K562 (cell line): ENCODE data around the gene CA7. TPM values are rescaled to one million over a fixed set of nuclear protein-coding genes. Genes with fewer than 3 reads are reported as not detected.
A peak's percentile ranks its signal among the peaks of the same experiment; 100 is the strongest.

Experiments
- ADNP ChIP-seq: fragments of 200-800 bp; sonication (Bioruptor generic); IDR thresholded peaks from 2 replicates; pipeline ENCODE4 v1.6.1; 2016; ENCODE audit warnings: missing genetic modification characterization, missing compliant biosample characterization
- ATF7 ChIP-seq: fragments of 450-650 bp; IDR thresholded peaks from 2 replicates; pipeline ENCODE4 v1.7.1; 2014; ENCODE audit warnings: mild to moderate bottlenecking, moderate library complexity
- CAMTA2 ChIP-seq: fragments of 250-450 bp; sonication (Bioruptor Pico); conservative IDR thresholded peaks from 2 replicates; pipeline ENCODE4 v1.5.1; 2022
- CBFA2T2 ChIP-seq: fragments of 450-650 bp; conservative IDR thresholded peaks from 2 replicates; pipeline ENCODE4 v1.6.1; 2017; ENCODE audit warnings: mild to moderate bottlenecking
- CHCHD3 ChIP-seq: fragments of 250-450 bp; sonication (Bioruptor Pico); IDR thresholded peaks from 2 replicates; pipeline ENCODE4 v2.1.2; 2022; ENCODE audit warnings: mild to moderate bottlenecking
- ETV5 ChIP-seq: sonication (generic); formaldehyde crosslinking; IDR thresholded peaks from 2 replicates; pipeline ENCODE4 v1.4.0; 2020; ENCODE audit warnings: low read depth, mild to moderate bottlenecking, missing genetic modification reagents
- FOXJ2 ChIP-seq: fragments of 200-800 bp; sonication (Bioruptor generic); IDR thresholded peaks from 2 replicates; pipeline ENCODE4 v1.6.1; 2016; ENCODE audit warnings: missing genetic modification characterization, missing compliant biosample characterization
- HNRNPH1 ChIP-seq: fragments of 200-400 bp; formaldehyde crosslinking; optimal IDR thresholded peaks from 2 replicates; pipeline ENCODE3; 2017; ENCODE audit warnings: low read depth, mild to moderate bottlenecking, low read length, moderate library complexity
- JUN ChIP-seq, 2 experiments: sonication (generic) in 1 of 2; formaldehyde crosslinking in 1 of 2; IDR thresholded peaks; 2 replicates each; pipeline versions ENCODE4 v1.6.1 to v1.8.0; 2012 to 2022; ENCODE audit warnings: borderline replicate concordance in 2 of 2, mild to moderate bottlenecking in 2 of 2, improper control_type of control experiment in 1 of 2, low read depth in 1 of 2, low read length in 1 of 2, missing genetic modification reagents in 1 of 2
- PTTG1 ChIP-seq: fragments of 450-650 bp; IDR thresholded peaks from 2 replicates; pipeline ENCODE4 v1.6.1; 2016; ENCODE audit warnings: low read depth, mild to moderate bottlenecking, missing genetic modification characterization, missing compliant biosample characterization
- SMAD3 ChIP-seq: fragments of 450-650 bp; formaldehyde crosslinking; conservative IDR thresholded peaks from 2 replicates; pipeline ENCODE4 v1.4.0; 2020; ENCODE audit warnings: mild to moderate bottlenecking
- TRIM28 ChIP-seq: fragments of 450-650 bp; IDR thresholded peaks from 2 replicates; pipeline ENCODE4 v1.6.1; 2017
- ZFP30 ChIP-seq: fragments of 250-450 bp; sonication (Bioruptor Pico); IDR thresholded peaks from 2 replicates; pipeline ENCODE4 v1.8.0; 2022; ENCODE audit warnings: moderate library complexity, mild to moderate bottlenecking, inconsistent platforms, borderline replicate concordance
- ZNF280B ChIP-seq: fragments of 250-450 bp; sonication (Bioruptor Pico); IDR thresholded peaks from 2 replicates; pipeline ENCODE4 v1.5.1; 2021; ENCODE audit warnings: mild to moderate bottlenecking
- ZNF316 ChIP-seq: fragments of 450-650 bp; IDR thresholded peaks from 2 replicates; pipeline ENCODE4 v1.6.1; 2016
- ZNF444 ChIP-seq: fragments of 250-450 bp; sonication (Bioruptor Pico); IDR thresholded peaks from 2 replicates; pipeline ENCODE4 v1.4.0; 2020; ENCODE audit warnings: mild to moderate bottlenecking, moderate library complexity
- ZNF518B ChIP-seq: fragments of 250-450 bp; sonication (Bioruptor Pico); IDR thresholded peaks from 2 replicates; pipeline ENCODE4 v1.5.0; 2021; ENCODE audit warnings: mild to moderate bottlenecking, moderate library complexity
- polyA plus RNA-seq, 8 experiments: library from polyadenylated mRNA; depleted of rRNA in 4 of 8; stranded (reverse) in 5 of 8; unstranded in 3 of 8; fragments of >200 nt; fragmentation: Nextera tagmentation in 2 of 8; fragmentation: Illumina TruSeq in 1 of 8; extraction: Ambion mirVana in 2 of 8; extraction: Trizol in 1 of 8; gene quantifications; 2 replicates each; pipeline versions ENCODE4 v1.2.1 to v1.2.3, GENCODE V29; 2011 to 2014; ENCODE audit warnings: inconsistent platforms in 1 of 8, missing spikeins in 1 of 8
- total RNA-seq, 7 experiments: library from RNA; depleted of rRNA in 6 of 7; stranded (reverse); fragments of >200 nt in 6 of 7; fragmentation: Illumina TruSeq in 2 of 7; extraction: Trizol in 2 of 7; gene quantifications; 2 replicates each; pipeline versions ENCODE4 v1.2.1 to v1.2.3, GENCODE V29; 2011 to 2021; ENCODE audit warnings: low replicate concordance in 1 of 7
- TF ChIP-seq, protein P1 (sequence below): sonication (generic); formaldehyde crosslinking; IDR thresholded peaks from 2 replicates; pipeline ENCODE4 v1.8.1; 2022; ENCODE audit warnings: missing genetic modification reagents
- TF ChIP-seq, protein P2 (sequence below): fragments of 200-400 bp; formaldehyde crosslinking; IDR thresholded peaks from 2 replicates; pipeline ENCODE4 v1.6.1; 2017; ENCODE audit warnings: mild to moderate bottlenecking, low read depth, low read length, moderate library complexity
- TF ChIP-seq, protein P3 (sequence below): sonication (generic); formaldehyde crosslinking; IDR thresholded peaks from 2 replicates; pipeline ENCODE4 v1.8.0; 2022; ENCODE audit warnings: mild to moderate bottlenecking, missing genetic modification reagents

CA7 gene
- total and polyA plus RNA-seq, 9 of the 15 experiments (the other 6 are each of a cell fraction or from before 2014, with no cell fraction given), result 0.03 to 0.07 (median 0.05) TPM; not detected in 5

- TF ChIP-seq CBFA2T2, result no peak
- no peak for TF ChIP-seq ZNF280B (CRISPR knock-in tag)
- TF ChIP-seq, protein P1, sequence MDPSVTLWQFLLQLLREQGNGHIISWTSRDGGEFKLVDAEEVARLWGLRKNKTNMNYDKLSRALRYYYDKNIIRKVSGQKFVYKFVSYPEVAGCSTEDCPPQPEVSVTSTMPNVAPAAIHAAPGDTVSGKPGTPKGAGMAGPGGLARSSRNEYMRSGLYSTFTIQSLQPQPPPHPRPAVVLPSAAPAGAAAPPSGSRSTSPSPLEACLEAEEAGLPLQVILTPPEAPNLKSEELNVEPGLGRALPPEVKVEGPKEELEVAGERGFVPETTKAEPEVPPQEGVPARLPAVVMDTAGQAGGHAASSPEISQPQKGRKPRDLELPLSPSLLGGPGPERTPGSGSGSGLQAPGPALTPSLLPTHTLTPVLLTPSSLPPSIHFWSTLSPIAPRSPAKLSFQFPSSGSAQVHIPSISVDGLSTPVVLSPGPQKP, result no peak
- no peak for TF ChIP-seq TRIM28
- no peak for TF ChIP-seq JUN (IDR thresholded peaks at IDR 0.05; ENCODE audit: borderline replicate concordance, low read depth, low read length)
- TF ChIP-seq JUN (CRISPR knock-in tag; IDR thresholded peaks at IDR 0.05; ENCODE audit: borderline replicate concordance), result no peak
- no peak for TF ChIP-seq CAMTA2 (CRISPR knock-in tag)
- TF ChIP-seq CHCHD3, result no peak
- no peak for TF ChIP-seq ATF7
- TF ChIP-seq PTTG1 (tag), result peak; percentile 84; the same call in 1 of the 2 replicates
- no peak for TF ChIP-seq ZNF316
- TF ChIP-seq SMAD3 (CRISPR knock-in tag), result no peak
- TF ChIP-seq ZFP30 (CRISPR knock-in tag), result no peak
- TF ChIP-seq ZNF444 (CRISPR knock-in tag), result no peak
- no peak for TF ChIP-seq ZNF518B (CRISPR knock-in tag)
- TF ChIP-seq FOXJ2 (tag), result 0 out of 2 replicates have a peak, but pooled peaks have one; percentile 86
- TF ChIP-seq, protein P2, sequence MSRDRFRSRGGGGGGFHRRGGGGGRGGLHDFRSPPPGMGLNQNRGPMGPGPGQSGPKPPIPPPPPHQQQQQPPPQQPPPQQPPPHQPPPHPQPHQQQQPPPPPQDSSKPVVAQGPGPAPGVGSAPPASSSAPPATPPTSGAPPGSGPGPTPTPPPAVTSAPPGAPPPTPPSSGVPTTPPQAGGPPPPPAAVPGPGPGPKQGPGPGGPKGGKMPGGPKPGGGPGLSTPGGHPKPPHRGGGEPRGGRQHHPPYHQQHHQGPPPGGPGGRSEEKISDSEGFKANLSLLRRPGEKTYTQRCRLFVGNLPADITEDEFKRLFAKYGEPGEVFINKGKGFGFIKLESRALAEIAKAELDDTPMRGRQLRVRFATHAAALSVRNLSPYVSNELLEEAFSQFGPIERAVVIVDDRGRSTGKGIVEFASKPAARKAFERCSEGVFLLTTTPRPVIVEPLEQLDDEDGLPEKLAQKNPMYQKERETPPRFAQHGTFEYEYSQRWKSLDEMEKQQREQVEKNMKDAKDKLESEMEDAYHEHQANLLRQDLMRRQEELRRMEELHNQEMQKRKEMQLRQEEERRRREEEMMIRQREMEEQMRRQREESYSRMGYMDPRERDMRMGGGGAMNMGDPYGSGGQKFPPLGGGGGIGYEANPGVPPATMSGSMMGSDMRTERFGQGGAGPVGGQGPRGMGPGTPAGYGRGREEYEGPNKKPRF, result no peak
- no peak for TF ChIP-seq HNRNPH1
- TF ChIP-seq ETV5, result no peak
- peak; percentile 98 for TF ChIP-seq ADNP (tag)
- TF ChIP-seq, protein P3, sequence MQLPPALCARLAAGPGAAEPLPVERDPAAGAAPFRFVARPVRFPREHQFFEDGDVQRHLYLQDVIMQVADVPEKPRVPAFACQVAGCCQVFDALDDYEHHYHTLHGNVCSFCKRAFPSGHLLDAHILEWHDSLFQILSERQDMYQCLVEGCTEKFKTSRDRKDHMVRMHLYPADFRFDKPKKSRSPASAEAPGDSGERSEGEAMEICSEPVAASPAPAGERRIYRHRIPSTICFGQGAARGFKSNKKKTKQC (CRISPR knock-in tag), result no peak
Measured at GRCh38 chr16:66899310-66899944, 55.2 kb downstream of the CA7 start (continued).
